Smooth muscle cell (in vitro differentiated cells): ENCODE results near the gene SRCIN1. TPM values are rescaled to one million over a fixed set of nuclear protein-coding genes. Genes with fewer than 3 reads are reported as not detected.

ENCODE experiments used
- DNase-seq: peaks from one replicate; lab custom pipeline; 2025; ENCODE audit not compliant: unreplicated experiment; lab: John Stamatoyannopoulos, UW
- H2AFZ ChIP-seq: fragments of 200-600 bp; sonication (generic); 2 replicates; pipeline ENCODE4 v1.6.0; 2016; ENCODE audit warnings: antibody characterized with exemption, low read depth, mild to moderate bottlenecking
- H3F3A ChIP-seq: fragments of 200-600 bp; sonication (generic); 2 replicates; pipeline ENCODE4 v1.6.0; 2017; ENCODE audit warnings: antibody characterized with exemption, low read depth
- H3K27ac ChIP-seq: fragments of 200-600 bp; sonication (generic); 2 replicates; pipeline ENCODE4 v1.5.1; 2016; ENCODE audit warnings: low read depth, mild to moderate bottlenecking
- H3K27me3 ChIP-seq: fragments of 200-600 bp; sonication (generic); 2 replicates; pipeline ENCODE4 v1.6.1; 2016; ENCODE audit warnings: low read depth, mild to moderate bottlenecking
- H3K36me3 ChIP-seq: fragments of 200-600 bp; sonication (generic); 2 replicates; pipeline ENCODE4 v1.5.1; 2016; ENCODE audit warnings: low read depth
- H3K4me1 ChIP-seq: fragments of 200-600 bp; sonication (generic); 2 replicates; pipeline ENCODE4 v1.5.1; 2016; ENCODE audit warnings: low read depth
- H3K4me2 ChIP-seq: fragments of 200-600 bp; sonication (generic); 2 replicates; pipeline ENCODE4 v1.6.0; 2016; ENCODE audit warnings: mild to moderate bottlenecking
- H3K4me3 ChIP-seq: fragments of 200-600 bp; sonication (generic); 2 replicates; pipeline ENCODE4 v1.5.1; 2016; ENCODE audit warnings: mild to moderate bottlenecking
- H3K79me2 ChIP-seq: fragments of 200-600 bp; sonication (generic); 2 replicates; pipeline ENCODE4 v1.6.0; 2016; ENCODE audit warnings: low read depth, mild to moderate bottlenecking
- H3K9ac ChIP-seq: fragments of 200-600 bp; sonication (generic); 2 replicates; pipeline ENCODE4 v1.6.0; 2016; ENCODE audit warnings: low read depth
- H3K9me3 ChIP-seq: fragments of 200-600 bp; sonication (generic); replicated peaks from 2 replicates; pipeline ENCODE4 v1.5.1; 2016; ENCODE audit warnings: low read depth
- H4K20me1 ChIP-seq: fragments of 200-600 bp; sonication (generic); 2 replicates; pipeline ENCODE4 v1.6.0; 2016; ENCODE audit warnings: low read depth
- WGBS: methylation state at CpG from one replicate; pipeline ENCODE4 v1.1.7; 2016; ENCODE audit warnings: low lambda C conversion rate; 5-methylcytosine and 5-hydroxymethylcytosine counted together
- polyA plus RNA-seq: library from polyadenylated mRNA; unstranded; fragments of >200 nt; fragmentation: Nextera tagmentation; extraction: Ambion mirVana; gene quantifications from 2 replicates; pipeline ENCODE4 v1.2.1, GENCODE V29; 2016
- total RNA-seq: library from RNA; depleted of rRNA; stranded (reverse); fragments of >200 nt; gene quantifications from 2 replicates; pipeline ENCODE4 v1.2.3, GENCODE V29; 2014
- TF ChIP-seq, protein P1 (sequence below): fragments of 200-600 bp; sonication (generic); IDR thresholded peaks from 2 replicates; pipeline ENCODE4 v1.5.1; 2017; ENCODE audit warnings: borderline replicate concordance, mild to moderate bottlenecking, antibody characterized with exemption; ENCODE audit not compliant: insufficient read depth, poor library complexity, severe bottlenecking

Gene SRCIN1
- total and polyA plus RNA-seq, 2 experiments from 2014 or later, result 0.16 to 0.90 TPM

DNA sequence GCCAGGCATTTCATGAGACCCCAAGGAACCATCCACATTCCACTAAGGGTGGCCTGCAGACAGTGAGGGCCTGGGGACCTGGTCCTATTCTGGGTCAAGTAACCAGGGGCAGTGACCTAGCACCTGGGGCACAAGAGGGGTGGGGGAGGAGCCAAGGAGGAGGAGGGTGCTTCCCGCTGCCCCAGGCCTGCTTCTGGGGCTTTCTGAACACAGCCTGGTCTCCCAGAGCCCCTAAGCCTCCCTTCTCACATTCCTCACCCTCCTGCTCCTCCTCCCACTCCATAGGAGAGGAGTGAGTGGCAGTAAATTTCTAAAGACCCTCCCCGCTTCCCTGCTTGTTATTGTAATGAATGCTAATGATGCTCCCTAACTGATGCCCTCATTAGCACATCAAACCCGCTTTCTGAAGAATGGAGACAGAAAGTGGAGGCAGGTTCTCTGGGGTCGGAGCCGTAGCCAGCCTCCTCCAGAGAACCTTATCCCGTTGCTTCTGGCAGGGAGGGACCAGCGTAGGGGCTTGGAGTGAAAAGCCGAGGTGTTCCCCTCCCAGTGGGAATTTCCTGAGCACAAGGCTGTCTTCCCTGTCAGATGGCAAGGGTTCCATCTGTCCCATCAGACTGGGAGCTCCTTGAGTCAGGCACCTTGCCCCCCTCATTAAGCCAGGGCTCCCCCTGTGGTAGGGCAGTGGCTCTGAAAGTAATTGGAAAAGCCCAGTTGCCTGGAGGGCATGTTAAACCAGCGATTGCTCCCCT is 3.7 kb upstream of the SRCIN1 start:
- Histone ChIP-seq H3K9ac (no peak overlapping the region), H3K27me3 (peaks cover 62% of the 10 kb centered on the region)
- WGBS, result 13% methylated on average over 9 of the region's 9 CpGs

DNA sequence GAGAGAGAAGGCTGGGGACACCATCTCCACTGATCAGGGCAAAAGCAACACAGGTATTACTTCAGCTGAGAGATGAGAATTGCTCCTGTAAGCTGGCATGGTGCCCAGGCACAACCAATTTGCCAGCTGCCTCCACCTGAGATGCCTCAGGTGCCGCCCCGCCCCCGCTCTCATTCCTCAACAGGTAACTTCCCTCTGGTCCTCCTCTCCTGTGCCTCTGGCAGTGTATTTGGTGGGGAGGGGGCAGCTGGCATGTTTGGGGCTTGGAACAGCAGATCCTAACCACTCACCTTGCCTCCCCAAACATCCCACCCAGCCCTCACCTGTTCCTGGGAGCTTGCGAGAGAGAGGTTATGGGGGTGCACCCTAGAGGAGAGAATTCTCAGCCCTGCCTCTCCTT is 2.9 kb upstream of the SRCIN1 start:
- Histone ChIP-seq H3K4me2 (no peak overlapping the region), H2AFZ (no peak overlapping the region), H3K4me3 (no peak overlapping the region), H3K27me3 (peaks cover 70% of the 10 kb centered on the region), H3K79me2 (no peaks in the 10 kb centered on the region), H3K36me3 (no peaks in the 10 kb centered on the region), H3K9me3 (no peaks in the 10 kb centered on the region), H3K27ac (no peak overlapping the region), H4K20me1 (no peaks in the 10 kb centered on the region), H3F3A (no peaks in the 10 kb centered on the region), H3K4me1 (no peaks in the 10 kb centered on the region), H3K9ac (no peak overlapping the region)
- 67% methylated on average over 4 of the region's 4 CpGs for WGBS
- no peak for DNase-seq
- TF ChIP-seq, protein P1, sequence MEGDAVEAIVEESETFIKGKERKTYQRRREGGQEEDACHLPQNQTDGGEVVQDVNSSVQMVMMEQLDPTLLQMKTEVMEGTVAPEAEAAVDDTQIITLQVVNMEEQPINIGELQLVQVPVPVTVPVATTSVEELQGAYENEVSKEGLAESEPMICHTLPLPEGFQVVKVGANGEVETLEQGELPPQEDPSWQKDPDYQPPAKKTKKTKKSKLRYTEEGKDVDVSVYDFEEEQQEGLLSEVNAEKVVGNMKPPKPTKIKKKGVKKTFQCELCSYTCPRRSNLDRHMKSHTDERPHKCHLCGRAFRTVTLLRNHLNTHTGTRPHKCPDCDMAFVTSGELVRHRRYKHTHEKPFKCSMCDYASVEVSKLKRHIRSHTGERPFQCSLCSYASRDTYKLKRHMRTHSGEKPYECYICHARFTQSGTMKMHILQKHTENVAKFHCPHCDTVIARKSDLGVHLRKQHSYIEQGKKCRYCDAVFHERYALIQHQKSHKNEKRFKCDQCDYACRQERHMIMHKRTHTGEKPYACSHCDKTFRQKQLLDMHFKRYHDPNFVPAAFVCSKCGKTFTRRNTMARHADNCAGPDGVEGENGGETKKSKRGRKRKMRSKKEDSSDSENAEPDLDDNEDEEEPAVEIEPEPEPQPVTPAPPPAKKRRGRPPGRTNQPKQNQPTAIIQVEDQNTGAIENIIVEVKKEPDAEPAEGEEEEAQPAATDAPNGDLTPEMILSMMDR, result no peak

More for the DNA sequence above, 3.7 kb upstream of the SRCIN1 start:
- no peaks in the 10 kb centered on the region for H3K36me3 ChIP-seq
- DNase-seq, result no peak
- H3K4me2 ChIP-seq, result no peak overlapping the region
- H3K4me3 ChIP-seq, result no peak overlapping the region
- TF ChIP-seq, protein P1, result no peak
- no peaks in the 10 kb centered on the region for H3F3A ChIP-seq
- H3K79me2 ChIP-seq, result no peaks in the 10 kb centered on the region
- H3K27ac ChIP-seq, result no peak overlapping the region
- no peak overlapping the region for H2AFZ ChIP-seq
- H3K9me3 ChIP-seq, result no peaks in the 10 kb centered on the region
- H3K4me1 ChIP-seq, result no peaks in the 10 kb centered on the region
- H4K20me1 ChIP-seq, result no peaks in the 10 kb centered on the region

- no peaks in the 10 kb centered on the region for H4K20me1 ChIP-seq
- TF ChIP-seq, protein P1, result no peak
- no peak overlapping the region for H3K27ac ChIP-seq
- H2AFZ ChIP-seq, result no peak overlapping the region
- H3K9me3 ChIP-seq, result no peaks in the 10 kb centered on the region
- H3K79me2 ChIP-seq, result no peaks in the 10 kb centered on the region
- DNase-seq, result no peak
- 18% methylated on average over 28 of the region's 30 CpGs for WGBS
- no peak overlapping the region for H3K9ac ChIP-seq
- peak overlapping the region; percentile 88 for H3K4me2 ChIP-seq
- peak overlapping the region; percentile 56 for H3K4me3 ChIP-seq
- peaks cover 13% of the 10 kb centered on the region for H3K4me1 ChIP-seq
- H3F3A ChIP-seq, result no peaks in the 10 kb centered on the region
- peaks cover 79% of the 10 kb centered on the region for H3K27me3 ChIP-seq
- no peaks in the 10 kb centered on the region for H3K36me3 ChIP-seq
Measured at GRCh38 chr17:38606646-38607611, 1.2 kb upstream of the SRCIN1 start.
